HCT116 (cell line): Measurements from ENCODE around the gene NEUROG1. TPM values are rescaled to one million over a fixed set of nuclear protein-coding genes. Genes with fewer than 3 reads are reported as not detected.

Experiments
- ATAC-seq: fragments of 200-7000 bp; cut with Tn5 transposase; 2 replicates; pipeline ENCODE4 v1.9.1; 2020; ENCODE audit warnings: mild to moderate bottlenecking, moderate library complexity
- BruUV-seq: library from RNA; stranded (reverse); fragments of 400-500 nt; replicated peaks from 2 replicates; lab custom pipeline; 2021; lab: Mats Ljungman, UMichigan
- CTCF ChIA-PET: fragments of 300-600 bp; sonication (Branson Sonifier 250); formaldehyde crosslinking; loops from one replicate; lab custom pipeline; 2021; ENCODE audit warnings: antibody characterized with exemption; lab: Charles Lee
- POLR2A ChIA-PET: fragments of 300-600, 350-600 bp; sonication (Branson Sonifier 250); formaldehyde crosslinking; loops from one replicate; lab custom pipeline; 2021; ENCODE audit warnings: antibody characterized with exemption; lab: Charles Lee
- RAD21 ChIA-PET, 2 experiments: fragments of 300-600 bp; sonication (Branson Sonifier 250); formaldehyde crosslinking; loops; one replicate each; lab custom pipeline; 2023; ENCODE audit warnings: low total read pairs in 2 of 2; ENCODE audit not compliant: uncharacterized antibody in 2 of 2, unreplicated experiment in 2 of 2, low non-redundant PET in 1 of 2; lab: Charles Lee
- DNase-seq: peaks from one replicate; pipeline ENCODE4 v3.0.0-alpha.2; 2010; ENCODE audit warnings: low read depth, low spot score
- H2AFZ ChIP-seq: fragments of 200-600 bp; shearing (Covaris generic), sonication (generic); 2 replicates; pipeline ENCODE4 v1.6.1; 2017; ENCODE audit warnings: low read depth, mixed run types, mixed read lengths, antibody characterized with exemption, low read length; ENCODE audit not compliant: poor library complexity, severe bottlenecking
- H3K27ac ChIP-seq: 2 replicates; pipeline ENCODE4 v1.5.1; 2012; ENCODE audit warnings: low read depth, low read length
- H3K27me3 ChIP-seq: fragments of 200-600 bp; sonication (generic); 2 replicates; pipeline ENCODE4 v1.6.1; 2016; ENCODE audit warnings: mixed run types, low read length, mixed read lengths; ENCODE audit not compliant: insufficient read depth
- H3K36me3 ChIP-seq, 2 experiments: fragments of 200-500 bp in 1 of 2; fragments of 200-600 bp in 1 of 2; sonication (Bioruptor generic) in 1 of 2; sonication (generic) in 1 of 2; 2 replicates each; pipeline versions ENCODE4 v1.5.1 to v1.6.1; 2014 to 2016; ENCODE audit warnings: low read length in 2 of 2, inconsistent platforms in 1 of 2, mixed read lengths in 1 of 2, mixed run types in 1 of 2; ENCODE audit not compliant: insufficient read depth in 2 of 2, control insufficient read depth in 1 of 2
- H3K4me1 ChIP-seq, 2 experiments: fragments of 200-600 bp in 1 of 2; sonication (generic) in 1 of 2; 2 replicates each; pipeline versions ENCODE4 v1.5.1 to v1.6.1; 2012 to 2017; ENCODE audit warnings: low read length in 2 of 2, inconsistent platforms in 1 of 2, mild to moderate bottlenecking in 1 of 2, mixed read lengths in 1 of 2, mixed run types in 1 of 2, moderate library complexity in 1 of 2; ENCODE audit not compliant: insufficient read depth in 2 of 2, control insufficient read depth in 1 of 2
- H3K4me2 ChIP-seq: fragments of 200-600 bp; sonication (generic); 2 replicates; pipeline ENCODE4 v1.6.1; 2017; ENCODE audit warnings: mixed run types, low read length, mixed read lengths
- H3K4me3 ChIP-seq, 2 experiments: fragments of 200-600 bp in 1 of 2; sonication (generic) in 1 of 2; replicated peaks in 1 of 2; 2 replicates each; pipeline ENCODE4 v1.5.1; 2011 to 2016; ENCODE audit warnings: low read length in 2 of 2, control low read depth in 1 of 2, low read depth in 1 of 2, mild to moderate bottlenecking in 1 of 2, mixed read lengths in 1 of 2, mixed run types in 1 of 2
- H3K79me2 ChIP-seq: fragments of 200-600 bp; sonication (generic); 2 replicates; pipeline ENCODE4 v1.6.1; 2017; ENCODE audit warnings: mild to moderate bottlenecking, mixed run types, low read length, moderate library complexity, mixed read lengths; ENCODE audit not compliant: insufficient read depth
- H3K9ac ChIP-seq: fragments of 200-600 bp; sonication (generic); 2 replicates; pipeline ENCODE4 v1.6.1; 2016; ENCODE audit warnings: low read length, mixed read lengths
- H3K9me2 ChIP-seq: fragments of 200-600 bp; sonication (generic), shearing (Covaris generic); 2 replicates; pipeline ENCODE4 v1.6.1; 2017; ENCODE audit warnings: mixed run types, mild to moderate bottlenecking, moderate library complexity; ENCODE audit not compliant: insufficient read depth
- H3K9me3 ChIP-seq, 2 experiments: fragments of 200-500 bp in 1 of 2; fragments of 200-600 bp in 1 of 2; sonication (Bioruptor generic) in 1 of 2; sonication (generic) in 1 of 2; 2 replicates each; pipeline ENCODE4 v1.6.1; 2014 to 2017; ENCODE audit warnings: low read length in 2 of 2, mixed read lengths in 2 of 2, inconsistent platforms in 1 of 2, low read depth in 1 of 2, mild to moderate bottlenecking in 1 of 2, mixed run types in 1 of 2, moderate library complexity in 1 of 2; ENCODE audit not compliant: control insufficient read depth in 1 of 2, insufficient read depth in 1 of 2
- H4K20me1 ChIP-seq: fragments of 200-600 bp; sonication (generic), shearing (Covaris generic); 2 replicates; pipeline ENCODE4 v1.6.1; 2017; ENCODE audit warnings: mixed run types, mild to moderate bottlenecking, moderate library complexity; ENCODE audit not compliant: insufficient read depth
- CBX3 ChIP-seq: IDR thresholded peaks from 2 replicates; pipeline ENCODE4 v1.6.1; 2012; ENCODE audit warnings: low read depth
- CEBPB ChIP-seq: IDR thresholded peaks from 2 replicates; pipeline ENCODE4 v1.6.1; 2012; ENCODE audit warnings: low read depth
- RAD21 ChIP-seq: IDR thresholded peaks from 2 replicates; pipeline ENCODE4 v1.6.1; 2012; ENCODE audit warnings: low read depth, mild to moderate bottlenecking
- SIN3A ChIP-seq: IDR thresholded peaks from 2 replicates; pipeline ENCODE4 v1.6.1; 2012; ENCODE audit warnings: low read depth
- YY1 ChIP-seq: IDR thresholded peaks from 2 replicates; pipeline ENCODE4 v1.6.1; 2011; ENCODE audit warnings: low read length, low read depth, moderate library complexity, mild to moderate bottlenecking; ENCODE audit not compliant: insufficient replicate concordance; ENCODE audit errors: extremely low read depth
- ZFX ChIP-seq: fragments of 450-650 bp; IDR thresholded peaks from 2 replicates; pipeline ENCODE4 v1.6.1; 2017
- intact Hi-C: fragments of 100-400 bp; cut with micrococcal nuclease; formaldehyde crosslinking; loops from 2 replicates; pipeline ENCODE4 v1.10.0; 2022
- total RNA-seq: library from RNA; stranded (reverse); gene quantifications from one replicate; pipeline ENCODE4 v1.2.1, GENCODE V29; 2021; ENCODE audit not compliant: unreplicated experiment
- TF ChIP-seq, protein P1 (sequence below), 3 experiments: fragments of 200-600 bp in 1 of 3; sonication (generic) in 1 of 3; IDR thresholded peaks in 2 of 3; conservative IDR thresholded peaks in 1 of 3; 2 replicates each; pipeline ENCODE4 v1.5.1; 2012 to 2017; ENCODE audit warnings: low read depth in 2 of 3, low read length in 2 of 3, antibody characterized with exemption in 1 of 3, borderline replicate concordance in 1 of 3, control low read depth in 1 of 3, mild to moderate bottlenecking in 1 of 3, mixed read lengths in 1 of 3, mixed run types in 1 of 3, moderate library complexity in 1 of 3; ENCODE audit not compliant: insufficient read depth in 1 of 3
- TF ChIP-seq, protein P2 (sequence below): IDR thresholded peaks from 2 replicates; pipeline ENCODE4 v1.6.1; 2012
- TF ChIP-seq, protein P3 (sequence below): IDR thresholded peaks from 2 replicates; pipeline ENCODE4 v1.6.1; 2012; ENCODE audit warnings: low read depth

NEUROG1 gene
- total RNA-seq, 1 experiment from 2014 or later = not detected

DNA sequence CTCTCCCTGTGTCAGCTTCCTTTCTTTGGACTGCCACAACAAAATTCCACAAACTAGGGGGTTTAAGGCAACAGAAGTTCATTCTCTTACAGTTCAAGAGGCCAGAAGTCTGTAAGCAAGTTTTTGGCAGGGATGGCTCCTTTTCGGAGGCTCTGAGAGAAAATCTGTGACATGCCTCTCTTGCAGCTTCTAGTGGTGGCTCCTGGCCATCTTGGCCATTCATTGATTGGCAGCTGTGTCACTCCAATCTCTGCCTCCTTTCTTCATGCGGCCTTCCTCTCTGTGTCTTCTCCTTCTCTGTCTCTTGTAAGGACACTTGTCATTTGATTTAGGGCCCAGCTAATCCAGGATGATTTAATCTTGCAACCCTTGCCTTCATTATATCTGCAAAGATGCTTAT is 2.0 kb upstream of the NEUROG1 start:
- intact Hi-C loops = no loop called here
- no peak overlapping the region for H3K9ac ChIP-seq
- no peaks in the 10 kb centered on the region for H4K20me1 ChIP-seq
- POLR2A ChIA-PET = no interaction called here
- H3K9me3 ChIP-seq = no peaks in the 10 kb centered on the region
- H3K4me3 ChIP-seq = no peak overlapping the region
- ATAC-seq (no peak), DNase-seq (no peak)
- no TSS peak for BruUV-seq
- H3K79me2 ChIP-seq = no peaks in the 10 kb centered on the region
- H3K27me3 ChIP-seq = peaks cover 4% of the 10 kb centered on the region; the same call in 1 of the 2 replicates
- TF ChIP-seq RAD21 (no peak), CEBPB (no peak), YY1 (no peak), CBX3 (no peak), SIN3A (no peak), ZFX (no peak)
- TF ChIP-seq, protein P1, sequence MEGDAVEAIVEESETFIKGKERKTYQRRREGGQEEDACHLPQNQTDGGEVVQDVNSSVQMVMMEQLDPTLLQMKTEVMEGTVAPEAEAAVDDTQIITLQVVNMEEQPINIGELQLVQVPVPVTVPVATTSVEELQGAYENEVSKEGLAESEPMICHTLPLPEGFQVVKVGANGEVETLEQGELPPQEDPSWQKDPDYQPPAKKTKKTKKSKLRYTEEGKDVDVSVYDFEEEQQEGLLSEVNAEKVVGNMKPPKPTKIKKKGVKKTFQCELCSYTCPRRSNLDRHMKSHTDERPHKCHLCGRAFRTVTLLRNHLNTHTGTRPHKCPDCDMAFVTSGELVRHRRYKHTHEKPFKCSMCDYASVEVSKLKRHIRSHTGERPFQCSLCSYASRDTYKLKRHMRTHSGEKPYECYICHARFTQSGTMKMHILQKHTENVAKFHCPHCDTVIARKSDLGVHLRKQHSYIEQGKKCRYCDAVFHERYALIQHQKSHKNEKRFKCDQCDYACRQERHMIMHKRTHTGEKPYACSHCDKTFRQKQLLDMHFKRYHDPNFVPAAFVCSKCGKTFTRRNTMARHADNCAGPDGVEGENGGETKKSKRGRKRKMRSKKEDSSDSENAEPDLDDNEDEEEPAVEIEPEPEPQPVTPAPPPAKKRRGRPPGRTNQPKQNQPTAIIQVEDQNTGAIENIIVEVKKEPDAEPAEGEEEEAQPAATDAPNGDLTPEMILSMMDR (IDR thresholded peaks at IDR 0.05 in 2 of 3, conservative IDR thresholded peaks at IDR 0.05 in 1 of 3; ENCODE audit: borderline replicate concordance in 1 of 3, insufficient read depth in 1 of 3, low read depth in 2 of 3, low read length in 2 of 3) = no peak
- TF ChIP-seq, protein P2, sequence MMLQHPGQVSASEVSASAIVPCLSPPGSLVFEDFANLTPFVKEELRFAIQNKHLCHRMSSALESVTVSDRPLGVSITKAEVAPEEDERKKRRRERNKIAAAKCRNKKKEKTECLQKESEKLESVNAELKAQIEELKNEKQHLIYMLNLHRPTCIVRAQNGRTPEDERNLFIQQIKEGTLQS = no peak
- TF ChIP-seq, protein P3, sequence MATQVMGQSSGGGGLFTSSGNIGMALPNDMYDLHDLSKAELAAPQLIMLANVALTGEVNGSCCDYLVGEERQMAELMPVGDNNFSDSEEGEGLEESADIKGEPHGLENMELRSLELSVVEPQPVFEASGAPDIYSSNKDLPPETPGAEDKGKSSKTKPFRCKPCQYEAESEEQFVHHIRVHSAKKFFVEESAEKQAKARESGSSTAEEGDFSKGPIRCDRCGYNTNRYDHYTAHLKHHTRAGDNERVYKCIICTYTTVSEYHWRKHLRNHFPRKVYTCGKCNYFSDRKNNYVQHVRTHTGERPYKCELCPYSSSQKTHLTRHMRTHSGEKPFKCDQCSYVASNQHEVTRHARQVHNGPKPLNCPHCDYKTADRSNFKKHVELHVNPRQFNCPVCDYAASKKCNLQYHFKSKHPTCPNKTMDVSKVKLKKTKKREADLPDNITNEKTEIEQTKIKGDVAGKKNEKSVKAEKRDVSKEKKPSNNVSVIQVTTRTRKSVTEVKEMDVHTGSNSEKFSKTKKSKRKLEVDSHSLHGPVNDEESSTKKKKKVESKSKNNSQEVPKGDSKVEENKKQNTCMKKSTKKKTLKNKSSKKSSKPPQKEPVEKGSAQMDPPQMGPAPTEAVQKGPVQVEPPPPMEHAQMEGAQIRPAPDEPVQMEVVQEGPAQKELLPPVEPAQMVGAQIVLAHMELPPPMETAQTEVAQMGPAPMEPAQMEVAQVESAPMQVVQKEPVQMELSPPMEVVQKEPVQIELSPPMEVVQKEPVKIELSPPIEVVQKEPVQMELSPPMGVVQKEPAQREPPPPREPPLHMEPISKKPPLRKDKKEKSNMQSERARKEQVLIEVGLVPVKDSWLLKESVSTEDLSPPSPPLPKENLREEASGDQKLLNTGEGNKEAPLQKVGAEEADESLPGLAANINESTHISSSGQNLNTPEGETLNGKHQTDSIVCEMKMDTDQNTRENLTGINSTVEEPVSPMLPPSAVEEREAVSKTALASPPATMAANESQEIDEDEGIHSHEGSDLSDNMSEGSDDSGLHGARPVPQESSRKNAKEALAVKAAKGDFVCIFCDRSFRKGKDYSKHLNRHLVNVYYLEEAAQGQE = no peak
- no peak overlapping the region for H2AFZ ChIP-seq
- H3K36me3 ChIP-seq = no peaks in the 10 kb centered on the region
- no peak overlapping the region for H3K4me2 ChIP-seq
- H3K4me1 ChIP-seq = no peaks in the 10 kb centered on the region
- RAD21 ChIA-PET = no interaction called here
- H3K27ac ChIP-seq = no peak overlapping the region
- CTCF ChIA-PET = interaction anchor here (0.7 to 1.3 kb wide), 2 partner anchors 14 to 71 kb away, joined by 3 to 4 read pairs; no protein-coding TSS in a partner anchor
- H3K9me2 ChIP-seq = no peaks in the 10 kb centered on the region
